Hepatocyte (in vitro differentiated cells): Measurements from ENCODE around the gene FOXK1. TPM values are rescaled to one million over a fixed set of nuclear protein-coding genes. Genes with fewer than 3 reads are reported as not detected.

Experiments
- DNase-seq: peaks from one replicate; pipeline ENCODE4 v3.0.0-alpha.2; 2016; ENCODE audit warnings: low spot score
- H2AFZ ChIP-seq: fragments of 200-600 bp; sonication (generic); 2 replicates; pipeline ENCODE4 v1.6.0; 2016; ENCODE audit warnings: antibody characterized with exemption, mild to moderate bottlenecking
- H3K27ac ChIP-seq: fragments of 200-600 bp; sonication (generic); 2 replicates; pipeline ENCODE4 v1.5.1; 2016; ENCODE audit warnings: mild to moderate bottlenecking
- H3K27me3 ChIP-seq: fragments of 200-600 bp; sonication (generic); 2 replicates; pipeline ENCODE4 v1.6.1; 2016
- H3K36me3 ChIP-seq: fragments of 200-600 bp; sonication (generic); replicated peaks from 2 replicates; pipeline ENCODE4 v1.5.1; 2016; ENCODE audit warnings: low read depth; ENCODE audit not compliant: insufficient read depth
- H3K4me1 ChIP-seq: fragments of 200-600 bp; sonication (generic); 2 replicates; pipeline ENCODE4 v1.5.1; 2016; ENCODE audit warnings: mild to moderate bottlenecking, moderate library complexity; ENCODE audit not compliant: insufficient read depth
- H3K4me2 ChIP-seq: fragments of 200-600 bp; sonication (generic); 2 replicates; pipeline ENCODE4 v1.6.0; 2016
- H3K4me3 ChIP-seq: fragments of 200-600 bp; sonication (generic); 2 replicates; pipeline ENCODE4 v1.5.1; 2016; ENCODE audit warnings: mild to moderate bottlenecking
- H3K79me2 ChIP-seq: fragments of 200-600 bp; sonication (generic); 2 replicates; pipeline ENCODE4 v1.6.0; 2017; ENCODE audit warnings: mild to moderate bottlenecking
- H3K9me2 ChIP-seq: fragments of 200-600 bp; sonication (generic); replicated peaks from 2 replicates; pipeline ENCODE4 v1.6.0; 2017; ENCODE audit warnings: mild to moderate bottlenecking; ENCODE audit not compliant: insufficient read depth
- H3K9me3 ChIP-seq: fragments of 200-600 bp; sonication (generic); 2 replicates; pipeline ENCODE4 v1.5.1; 2016; ENCODE audit warnings: low read depth, mild to moderate bottlenecking
- H4K20me1 ChIP-seq: fragments of 200-600 bp; sonication (generic); 2 replicates; pipeline ENCODE4 v1.6.0; 2016; ENCODE audit warnings: mild to moderate bottlenecking; ENCODE audit not compliant: insufficient read depth, poor library complexity, severe bottlenecking
- EZH2 ChIP-seq: fragments of 200-600 bp; sonication (generic); IDR thresholded peaks from 2 replicates; pipeline ENCODE4 v1.6.1; 2016; ENCODE audit warnings: antibody characterized with exemption, mild to moderate bottlenecking, borderline replicate concordance
- EZH2phosphoT487 ChIP-seq: fragments of 200-600 bp; sonication (generic); IDR thresholded peaks from one replicate; pipeline ENCODE4 v1.6.1; 2018; ENCODE audit warnings: antibody characterized with exemption, mild to moderate bottlenecking, low read depth, moderate library complexity; ENCODE audit not compliant: unreplicated experiment, severe bottlenecking
- WGBS: methylation state at CpG from one replicate; pipeline ENCODE4 v1.1.6; 2016; ENCODE audit warnings: low lambda C conversion rate; ENCODE audit errors: missing lambda C conversion rate; 5-methylcytosine and 5-hydroxymethylcytosine counted together
- polyA plus RNA-seq: library from polyadenylated mRNA; unstranded; fragments of >200 nt; fragmentation: Nextera tagmentation; extraction: Ambion mirVana; gene quantifications from 2 replicates; pipeline ENCODE4 v1.2.1, GENCODE V29; 2016
- total RNA-seq: library from RNA; depleted of rRNA; stranded (reverse); fragments of >200 nt; gene quantifications from 2 replicates; pipeline ENCODE4 v1.2.3, GENCODE V29; 2014
- TF ChIP-seq, protein P1 (sequence below): fragments of 200-600 bp; sonication (generic); IDR thresholded peaks from 2 replicates; pipeline ENCODE4 v1.5.1; 2016; ENCODE audit warnings: antibody characterized with exemption, mild to moderate bottlenecking; ENCODE audit not compliant: poor library complexity

The FOXK1 gene
- total and polyA plus RNA-seq, 2 experiments from 2014 or later, result 8.3 to 17.8 TPM

DNA sequence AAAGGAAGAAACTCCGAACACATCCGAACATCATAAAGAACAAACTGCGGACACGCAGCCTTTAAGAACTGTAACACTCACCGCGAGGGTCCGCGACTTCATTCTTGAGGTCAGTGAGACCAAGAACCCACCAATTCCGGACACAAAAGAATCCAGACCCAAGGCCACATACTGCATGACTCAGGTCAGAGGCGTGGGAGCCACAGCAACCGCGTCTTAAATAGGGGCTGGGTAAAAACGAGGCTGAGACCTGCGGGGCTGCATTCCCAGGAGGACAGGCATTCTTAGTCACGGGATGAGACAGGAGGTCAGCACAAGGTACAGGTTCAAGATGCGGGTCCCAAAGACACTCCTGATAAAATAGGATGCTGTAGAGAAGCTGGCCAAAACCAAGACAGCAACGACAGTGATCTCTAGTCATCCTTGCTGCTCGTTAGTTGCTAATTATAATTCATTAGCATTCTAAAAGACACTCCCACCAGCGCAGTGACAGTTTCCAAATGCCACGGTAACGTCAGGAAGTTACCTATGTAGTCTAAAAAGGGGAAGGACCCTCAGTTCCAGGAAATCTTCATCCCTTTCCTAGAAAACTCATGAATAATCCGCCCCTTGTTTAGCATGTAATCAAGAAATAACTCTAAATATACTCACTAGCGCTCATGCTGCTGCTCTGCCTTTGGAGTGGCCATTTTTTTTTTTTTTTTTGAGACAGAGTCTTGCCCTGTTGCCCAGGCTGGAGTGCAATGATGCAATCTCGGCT is 112.7 kb downstream of the FOXK1 start:
- H3K27me3 ChIP-seq, result no peaks in the 10 kb centered on the region
- TF ChIP-seq, protein P1, sequence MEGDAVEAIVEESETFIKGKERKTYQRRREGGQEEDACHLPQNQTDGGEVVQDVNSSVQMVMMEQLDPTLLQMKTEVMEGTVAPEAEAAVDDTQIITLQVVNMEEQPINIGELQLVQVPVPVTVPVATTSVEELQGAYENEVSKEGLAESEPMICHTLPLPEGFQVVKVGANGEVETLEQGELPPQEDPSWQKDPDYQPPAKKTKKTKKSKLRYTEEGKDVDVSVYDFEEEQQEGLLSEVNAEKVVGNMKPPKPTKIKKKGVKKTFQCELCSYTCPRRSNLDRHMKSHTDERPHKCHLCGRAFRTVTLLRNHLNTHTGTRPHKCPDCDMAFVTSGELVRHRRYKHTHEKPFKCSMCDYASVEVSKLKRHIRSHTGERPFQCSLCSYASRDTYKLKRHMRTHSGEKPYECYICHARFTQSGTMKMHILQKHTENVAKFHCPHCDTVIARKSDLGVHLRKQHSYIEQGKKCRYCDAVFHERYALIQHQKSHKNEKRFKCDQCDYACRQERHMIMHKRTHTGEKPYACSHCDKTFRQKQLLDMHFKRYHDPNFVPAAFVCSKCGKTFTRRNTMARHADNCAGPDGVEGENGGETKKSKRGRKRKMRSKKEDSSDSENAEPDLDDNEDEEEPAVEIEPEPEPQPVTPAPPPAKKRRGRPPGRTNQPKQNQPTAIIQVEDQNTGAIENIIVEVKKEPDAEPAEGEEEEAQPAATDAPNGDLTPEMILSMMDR, result no peak
- TF ChIP-seq EZH2phosphoT487 (no peak), EZH2 (no peak)
- H3K4me2 ChIP-seq, result no peak overlapping the region
- no peak for DNase-seq
- no peaks in the 10 kb centered on the region for H3K9me2 ChIP-seq
- no peaks in the 10 kb centered on the region for H3K36me3 ChIP-seq
- H3K27ac ChIP-seq, result no peak overlapping the region
- no peaks in the 10 kb centered on the region for H3K4me1 ChIP-seq
- no peak overlapping the region for H3K4me3 ChIP-seq
- H4K20me1 ChIP-seq, result no peaks in the 10 kb centered on the region
- no peaks in the 10 kb centered on the region for H3K79me2 ChIP-seq
- no peak overlapping the region for H2AFZ ChIP-seq
- no peaks in the 10 kb centered on the region for H3K9me3 ChIP-seq
- WGBS, result 88% methylated on average over 24 of the region's 24 CpGs

DNA sequence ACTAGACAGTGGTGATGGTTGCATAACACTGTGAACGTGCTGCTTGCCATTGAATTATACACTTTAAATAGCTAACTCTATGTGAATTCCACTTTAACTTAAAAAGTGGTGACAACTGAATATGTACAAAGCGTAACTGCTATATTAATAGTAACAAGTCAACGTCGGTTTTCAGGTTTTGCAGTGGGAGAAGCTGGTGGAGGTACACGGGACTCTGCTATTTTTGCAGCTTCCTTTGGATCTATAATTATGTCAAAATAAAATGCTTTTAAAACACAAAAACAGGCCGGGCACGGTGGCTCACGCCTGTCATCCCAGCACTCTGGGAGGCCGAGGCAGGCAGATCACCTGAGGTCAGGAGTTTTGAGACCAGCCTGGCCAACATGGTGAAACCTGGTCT is 114.4 kb downstream of the FOXK1 start:
- Histone ChIP-seq H3K9me3 (no peaks in the 10 kb centered on the region), H3K9me2 (no peaks in the 10 kb centered on the region), H3K36me3 (no peaks in the 10 kb centered on the region), H2AFZ (no peak overlapping the region), H3K79me2 (no peaks in the 10 kb centered on the region), H3K4me3 (no peak overlapping the region), H4K20me1 (no peaks in the 10 kb centered on the region), H3K4me1 (no peaks in the 10 kb centered on the region), H3K27me3 (no peaks in the 10 kb centered on the region), H3K27ac (no peak overlapping the region), H3K4me2 (no peak overlapping the region)
- TF ChIP-seq, protein P1, result no peak
- TF ChIP-seq EZH2phosphoT487 (no peak), EZH2 (no peak)
- 96% methylated on average over 9 of the region's 9 CpGs for WGBS
- DNase-seq, result no peak

DNA sequence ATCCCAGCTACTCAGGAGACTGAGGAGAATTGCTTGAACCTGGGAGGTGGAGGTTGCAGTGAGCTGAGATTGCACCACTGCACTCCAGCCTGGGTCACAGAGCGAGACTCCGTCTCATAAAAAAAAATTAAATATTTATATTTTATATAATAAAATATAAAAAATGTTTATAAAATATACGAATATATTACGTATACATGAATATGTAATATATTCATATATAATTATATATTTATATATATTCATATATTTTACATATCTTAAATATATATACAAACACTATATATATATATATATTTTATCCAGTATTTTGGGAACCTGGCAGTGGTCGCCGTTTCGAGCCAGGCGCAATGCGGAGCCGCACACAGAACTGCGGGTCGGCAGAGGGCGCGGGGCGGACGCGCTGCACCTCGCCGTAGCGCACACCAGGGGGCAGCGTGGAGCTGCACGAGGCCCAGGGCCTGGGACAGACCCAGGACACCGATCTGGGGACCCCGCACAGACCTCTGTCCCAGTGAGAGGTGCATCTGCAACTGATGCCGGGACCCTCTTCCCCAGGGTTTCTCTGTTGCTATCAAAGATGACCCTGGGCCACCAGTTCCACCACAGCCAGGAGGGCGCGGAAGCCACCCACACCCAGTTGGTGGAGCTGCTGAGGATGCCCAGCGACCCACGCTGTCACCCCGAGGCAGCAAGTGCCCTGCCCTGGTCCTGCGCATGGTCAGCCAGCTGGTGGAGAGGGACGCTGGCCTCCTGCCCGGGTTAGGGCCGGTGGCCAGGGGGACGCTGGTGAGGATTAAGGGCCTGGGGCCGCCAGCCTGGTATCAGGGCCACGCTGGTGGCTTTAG is 116.0 kb downstream of the FOXK1 start:
- H3K4me1 ChIP-seq, result no peaks in the 10 kb centered on the region
- no peak overlapping the region for H2AFZ ChIP-seq
- no peaks in the 10 kb centered on the region for H3K27me3 ChIP-seq
- no peak overlapping the region for H3K4me3 ChIP-seq
- no peaks in the 10 kb centered on the region for H3K9me3 ChIP-seq
- H3K4me2 ChIP-seq, result no peak overlapping the region
- no peaks in the 10 kb centered on the region for H3K36me3 ChIP-seq
- no peaks in the 10 kb centered on the region for H3K9me2 ChIP-seq
- peak; percentile 62 for DNase-seq
- 46% methylated on average over 37 of the region's 37 CpGs for WGBS
- no peaks in the 10 kb centered on the region for H3K79me2 ChIP-seq
- no peaks in the 10 kb centered on the region for H4K20me1 ChIP-seq
- no peak overlapping the region for H3K27ac ChIP-seq
- TF ChIP-seq EZH2phosphoT487, result no peak
- TF ChIP-seq EZH2, result no peak
- TF ChIP-seq, protein P1, result peak; percentile 86
